Measurements from ENCODE around the gene CGN.

CGN gene

DNA sequence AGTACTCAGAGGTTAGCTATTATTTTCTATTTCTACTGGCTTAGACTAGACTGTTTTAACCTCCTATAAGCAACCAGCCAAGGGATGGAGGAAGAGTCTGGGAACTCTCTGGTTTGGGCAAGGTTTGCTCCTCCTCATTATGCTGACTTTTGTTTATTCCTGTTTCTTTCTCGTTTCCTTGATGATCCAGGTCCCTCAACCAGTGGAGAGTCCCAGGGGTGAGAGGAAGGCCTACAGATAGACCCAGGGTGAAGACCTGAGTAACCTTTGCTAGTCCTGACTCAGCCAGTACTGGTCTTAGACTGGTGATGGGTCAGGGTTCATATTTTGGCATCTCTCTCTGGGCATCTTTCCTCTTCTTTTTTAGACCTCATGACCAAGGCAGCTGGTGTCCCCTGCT is 34.4 kb downstream of the CGN start:
- H3K4me1 ChIP-seq (ENCODE audit: control insufficient read depth, insufficient read depth, low read length) = peaks cover 14% of the 10 kb centered on the region
- H3K4me3 ChIP-seq (ENCODE audit: low read depth, low read length) = no peak overlapping the region

DNA sequence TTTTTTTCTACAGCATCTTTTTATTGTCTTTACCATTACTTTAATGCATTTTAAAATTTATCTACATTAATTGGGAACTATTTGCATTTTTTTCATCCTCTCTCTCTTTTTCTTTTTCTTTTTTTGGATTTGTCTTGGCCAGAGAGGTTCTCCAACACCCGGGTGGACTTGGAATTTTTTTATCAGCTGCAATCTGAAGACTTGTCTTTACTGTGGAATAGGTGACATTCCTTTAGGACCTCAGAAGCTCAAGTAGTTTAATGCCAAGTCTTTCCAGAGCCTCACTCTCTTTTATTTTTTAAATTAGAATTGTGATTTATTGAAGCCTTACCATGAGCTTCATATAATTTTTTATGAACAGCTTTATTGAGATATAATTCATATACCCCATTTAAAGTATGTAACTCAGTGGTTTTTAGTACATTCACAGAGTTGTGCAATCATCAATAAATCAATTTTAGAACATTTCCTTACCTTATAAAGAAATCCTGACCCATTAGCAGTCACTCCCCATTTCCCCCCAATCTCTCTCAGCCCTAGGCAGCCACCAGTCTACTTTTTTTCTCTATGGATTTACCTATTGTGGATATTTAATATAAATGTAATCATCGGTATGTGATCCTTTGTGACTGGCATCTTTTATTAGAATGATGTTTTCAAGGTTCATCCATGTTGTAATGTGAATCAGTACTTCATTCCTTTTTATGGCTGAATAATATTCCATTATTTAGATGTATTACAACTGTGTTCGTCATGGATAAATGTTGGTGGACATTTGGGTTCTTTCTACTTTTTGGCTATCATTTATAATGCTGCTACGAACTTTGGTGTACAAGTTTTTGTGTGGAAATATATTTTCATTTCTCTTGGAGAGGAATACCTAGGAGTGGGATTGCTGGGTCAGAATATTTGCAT is 35.1 kb downstream of the CGN start:
- Histone ChIP-seq H3K27ac (ENCODE audit: extremely low read depth, low read depth, low read length) (no peak overlapping the region), H3K36me3 (ENCODE audit: control insufficient read depth in 2 of 2, insufficient read depth in 1 of 2, low read length in 2 of 2) (no peaks in the 10 kb centered on the region; a peak in 1 of 3 replicates), H3K4me3 (ENCODE audit: low read depth, low read length) (no peak overlapping the region), H3K9me3 (ENCODE audit: control insufficient read depth, insufficient read depth, low read depth, low read length) (no peaks in the 10 kb centered on the region), H3K4me1 (ENCODE audit: control insufficient read depth, insufficient read depth, low read length) (peaks cover 14% of the 10 kb centered on the region)
- CTCF ChIA-PET = interaction anchor here (1.2 kb wide), 1 partner anchor 11 kb away, joined by 3 read pairs; no protein-coding TSS in a partner anchor
- peak; percentile 43; the same call in 1 of the 2 replicates for TF ChIP-seq ZNF664 (tag by site-specific recombination; IDR thresholded peaks at IDR 0.05)
- peak; percentile 91 for TF ChIP-seq ZNF146 (tag by site-specific recombination; IDR thresholded peaks at IDR 0.05)
- no peak for TF ChIP-seq ZIC2 (tag by site-specific recombination; IDR thresholded peaks at IDR 0.05)
- POLR2A ChIA-PET = interaction anchor here (0.7 to 1.0 kb wide), 2 partner anchors 20 to 87 kb away, joined by 3 to 7 read pairs; partner anchors contain the start of gene POGZ

More for the DNA sequence above, 34.4 kb downstream of the CGN start:
- H3K9me3 ChIP-seq (ENCODE audit: control insufficient read depth, insufficient read depth, low read depth, low read length) = no peaks in the 10 kb centered on the region
- ChIA-PET CTCF (interaction anchor here (1.2 kb wide), 1 partner anchor 10 kb away, joined by 3 read pairs; no protein-coding TSS in a partner anchor), POLR2A (no interaction called here)
- TF ChIP-seq KLF1 (tag by site-specific recombination; IDR thresholded peaks at IDR 0.05) (no peak), ZNF169 (tag by site-specific recombination; IDR thresholded peaks at IDR 0.05) (no peak), ZBTB21 (tag by site-specific recombination; IDR thresholded peaks at IDR 0.05) (no peak), ZNF600 (tag by site-specific recombination; IDR thresholded peaks at IDR 0.05) (no peak), ZNF19 (tag by site-specific recombination; IDR thresholded peaks at IDR 0.05; ENCODE audit: low read depth) (no peak), SCRT2 (tag by site-specific recombination; IDR thresholded peaks at IDR 0.05) (no peak), ZNF747 (tag by site-specific recombination; IDR thresholded peaks at IDR 0.05) (no peak), ZNF830 (tag by site-specific recombination; IDR thresholded peaks at IDR 0.05; ENCODE audit: low read depth) (no peak), ZNF211 (tag by site-specific recombination; IDR thresholded peaks at IDR 0.05; ENCODE audit: low read depth) (no peak), ZNF155 (tag by site-specific recombination; IDR thresholded peaks at IDR 0.05) (no peak), ZNF24 (tag by site-specific recombination; IDR thresholded peaks at IDR 0.05) (no peak), KLF8 (tag by site-specific recombination; IDR thresholded peaks at IDR 0.05) (no peak), ZNF292 (tag by site-specific recombination; IDR thresholded peaks at IDR 0.05; ENCODE audit: borderline replicate concordance, low read depth) (no peak), ZNF510 (tag by site-specific recombination; IDR thresholded peaks at IDR 0.05; ENCODE audit: insufficient replicate concordance) (no peak), HOXC10 (CRISPR knock-in tag; IDR thresholded peaks at IDR 0.05) (no peak), ZNF48 (tag by site-specific recombination; IDR thresholded peaks at IDR 0.05) (no peak)
- TF ChIP-seq, protein P1, sequence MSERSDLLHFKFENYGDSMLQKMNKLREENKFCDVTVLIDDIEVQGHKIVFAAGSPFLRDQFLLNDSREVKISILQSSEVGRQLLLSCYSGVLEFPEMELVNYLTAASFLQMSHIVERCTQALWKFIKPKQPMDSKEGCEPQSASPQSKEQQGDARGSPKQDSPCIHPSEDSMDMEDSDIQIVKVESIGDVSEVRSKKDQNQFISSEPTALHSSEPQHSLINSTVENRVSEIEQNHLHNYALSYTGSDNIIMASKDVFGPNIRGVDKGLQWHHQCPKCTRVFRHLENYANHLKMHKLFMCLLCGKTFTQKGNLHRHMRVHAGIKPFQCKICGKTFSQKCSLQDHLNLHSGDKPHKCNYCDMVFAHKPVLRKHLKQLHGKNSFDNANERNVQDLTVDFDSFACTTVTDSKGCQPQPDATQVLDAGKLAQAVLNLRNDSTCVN (tag by site-specific recombination; optimal IDR thresholded peaks at IDR 0.05) = no peak
- H3K36me3 ChIP-seq (ENCODE audit: control insufficient read depth in 2 of 2, insufficient read depth in 1 of 2, low read length in 2 of 2) = no peaks in the 10 kb centered on the region; a peak in 1 of 3 replicates
- no peak overlapping the region for H3K27ac ChIP-seq (ENCODE audit: extremely low read depth, low read depth, low read length)

Measured in HEK293 (cell line).